Type B pancreatic cell (in vitro differentiated cells): ENCODE data around the gene TBCEL. TPM values are rescaled to one million over a fixed set of nuclear protein-coding genes. Genes with fewer than 3 reads are reported as not detected.

Source experiments
- DNase-seq: peaks from one replicate; pipeline ENCODE4 v3.0.0; 2021; ENCODE audit warnings: mixed read lengths; ENCODE audit not compliant: unreplicated experiment; ENCODE audit errors: extremely low spot score
- H3K27ac Mint-ChIP-seq: 2 replicates; pipeline ENCODE4 v1.8.0; 2021; ENCODE audit warnings: mild to moderate bottlenecking, mixed read lengths
- H3K27me3 Mint-ChIP-seq: 2 replicates; pipeline ENCODE4 v1.8.0; 2021; ENCODE audit warnings: mixed read lengths
- H3K36me3 Mint-ChIP-seq: 2 replicates; pipeline ENCODE4 v1.8.0; 2021; ENCODE audit warnings: mixed read lengths
- H3K4me1 Mint-ChIP-seq: one replicate; pipeline ENCODE4 v1.8.0; 2021; ENCODE audit warnings: mixed read lengths; ENCODE audit not compliant: unreplicated experiment
- H3K4me3 Mint-ChIP-seq: 2 replicates; pipeline ENCODE4 v1.8.0; 2021; ENCODE audit warnings: mild to moderate bottlenecking, mixed read lengths
- H3K9me3 Mint-ChIP-seq: 2 replicates; pipeline ENCODE4 v1.8.0; 2021; ENCODE audit warnings: mixed read lengths
- CTCF ChIP-seq: fragments of 200-600 bp; sonication (generic); conservative IDR thresholded peaks from 2 replicates; pipeline ENCODE4 v1.5.0; 2021; ENCODE audit warnings: antibody characterized with exemption, mild to moderate bottlenecking
- total RNA-seq: library from RNA; stranded (reverse); gene quantifications from 2 replicates; pipeline ENCODE4 v1.2.1, GENCODE V29; 2021; ENCODE audit warnings: low replicate concordance

The TBCEL gene
- total RNA-seq, 1 donor from 2014 or later = 40.5 TPM

DNA sequence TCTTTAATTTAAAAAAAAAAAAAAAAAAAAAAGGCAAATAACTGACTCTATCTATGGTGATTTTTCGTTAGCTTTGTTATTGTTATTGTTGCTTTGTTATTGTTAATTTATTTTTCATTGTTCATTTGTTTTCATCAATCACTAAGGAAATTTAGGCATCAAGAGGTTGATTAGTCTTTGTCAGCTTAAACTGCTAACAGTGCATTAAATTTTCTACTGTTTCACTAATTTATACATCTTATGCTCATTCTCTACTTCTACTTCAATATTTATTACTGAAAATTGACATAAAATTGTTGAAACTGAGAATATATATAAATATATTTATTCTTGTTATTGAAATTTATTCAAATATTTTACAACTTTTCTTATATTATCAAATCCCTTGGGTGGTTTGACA is 24.0 kb downstream of the TBCEL start:
- TF ChIP-seq CTCF = no peak
- DNase-seq = no peak
- Mint-ChIP-seq H3K27ac (no peak overlapping the region), H3K4me3 (no peak overlapping the region), H3K4me1 (no peaks in the 10 kb centered on the region), H3K36me3 (peaks cover 26% of the 10 kb centered on the region), H3K27me3 (no peaks in the 10 kb centered on the region), H3K9me3 (no peaks in the 10 kb centered on the region)

DNA sequence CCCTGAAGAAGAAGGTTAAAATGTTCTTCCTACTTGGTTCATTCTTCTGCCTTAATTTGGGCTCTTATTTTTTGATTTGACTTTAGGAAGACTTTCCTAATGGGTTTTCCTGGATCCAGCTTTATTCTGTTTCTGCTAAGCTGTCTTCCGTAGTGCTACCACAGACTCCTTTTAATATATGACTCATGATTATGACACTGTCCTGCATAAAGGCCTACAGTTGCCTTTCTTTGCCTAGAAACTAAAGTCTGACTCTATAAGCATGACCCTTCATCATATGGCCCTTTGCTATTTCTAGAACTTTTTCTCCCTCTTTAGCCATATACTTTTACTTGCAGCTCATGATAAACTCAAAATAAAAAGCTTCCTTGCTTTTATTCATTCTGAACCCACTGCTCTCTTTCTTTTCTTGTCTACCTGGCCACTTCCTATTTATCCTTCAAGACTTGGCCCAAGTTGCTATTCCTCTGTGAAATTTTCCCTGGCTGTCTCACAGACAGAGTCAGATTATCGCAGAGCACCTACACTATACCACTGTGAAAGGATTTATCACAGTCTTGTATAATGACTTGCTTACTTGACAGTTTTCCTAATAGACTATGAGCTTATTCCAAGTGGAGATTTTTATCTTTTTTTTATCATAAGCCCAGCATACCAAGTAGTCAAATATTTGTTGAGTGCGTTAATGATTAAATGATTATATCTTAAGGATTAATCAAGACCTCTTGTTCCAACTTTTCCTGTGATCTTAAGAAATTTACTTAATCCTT is 24.7 kb downstream of the TBCEL start:
- DNase-seq = no peak
- Mint-ChIP-seq H3K4me3 (no peak overlapping the region), H3K27me3 (no peaks in the 10 kb centered on the region), H3K4me1 (no peaks in the 10 kb centered on the region), H3K36me3 (peaks cover 32% of the 10 kb centered on the region), H3K27ac (no peak overlapping the region), H3K9me3 (no peaks in the 10 kb centered on the region)
- no peak for TF ChIP-seq CTCF

GRCh38 chr11:121053244-121053643 is 29.3 kb downstream of the TBCEL start:
- H3K9me3 Mint-ChIP-seq = no peaks in the 10 kb centered on the region
- H3K27me3 Mint-ChIP-seq = no peaks in the 10 kb centered on the region
- no peak overlapping the region for H3K27ac Mint-ChIP-seq
- no peak overlapping the region for H3K4me3 Mint-ChIP-seq
- no peak for TF ChIP-seq CTCF
- no peaks in the 10 kb centered on the region for H3K4me1 Mint-ChIP-seq
- DNase-seq = no peak
- peaks cover 36% of the 10 kb centered on the region for H3K36me3 Mint-ChIP-seq

GRCh38 chr11:121054266-121054665 is 30.4 kb downstream of the TBCEL start:
- Mint-ChIP-seq H3K4me1 (no peaks in the 10 kb centered on the region), H3K9me3 (no peaks in the 10 kb centered on the region), H3K4me3 (no peak overlapping the region), H3K27ac (no peak overlapping the region), H3K36me3 (peaks cover 30% of the 10 kb centered on the region), H3K27me3 (no peaks in the 10 kb centered on the region)
- no peak for TF ChIP-seq CTCF
- no peak for DNase-seq

GRCh38 chr11:121055076-121055475 is 31.2 kb downstream of the TBCEL start:
- Mint-ChIP-seq H3K27ac (no peak overlapping the region), H3K4me1 (no peaks in the 10 kb centered on the region), H3K27me3 (no peaks in the 10 kb centered on the region), H3K4me3 (no peak overlapping the region), H3K9me3 (no peaks in the 10 kb centered on the region), H3K36me3 (peaks cover 33% of the 10 kb centered on the region)
- DNase-seq = no peak
- TF ChIP-seq CTCF = no peak
